ENCODE data around the gene LMNTD2. TPM values are rescaled to one million over a fixed set of nuclear protein-coding genes. Genes with fewer than 3 reads are reported as not detected.
"Not testable (repeated sequence)": the region's sequence is repeated elsewhere in the genome, so short reads cannot be mapped to it uniquely, and the experiment has no call there.

LMNTD2 gene
- total RNA-seq, 1 experiment from 2014 or later, result 4.0 TPM

DNA sequence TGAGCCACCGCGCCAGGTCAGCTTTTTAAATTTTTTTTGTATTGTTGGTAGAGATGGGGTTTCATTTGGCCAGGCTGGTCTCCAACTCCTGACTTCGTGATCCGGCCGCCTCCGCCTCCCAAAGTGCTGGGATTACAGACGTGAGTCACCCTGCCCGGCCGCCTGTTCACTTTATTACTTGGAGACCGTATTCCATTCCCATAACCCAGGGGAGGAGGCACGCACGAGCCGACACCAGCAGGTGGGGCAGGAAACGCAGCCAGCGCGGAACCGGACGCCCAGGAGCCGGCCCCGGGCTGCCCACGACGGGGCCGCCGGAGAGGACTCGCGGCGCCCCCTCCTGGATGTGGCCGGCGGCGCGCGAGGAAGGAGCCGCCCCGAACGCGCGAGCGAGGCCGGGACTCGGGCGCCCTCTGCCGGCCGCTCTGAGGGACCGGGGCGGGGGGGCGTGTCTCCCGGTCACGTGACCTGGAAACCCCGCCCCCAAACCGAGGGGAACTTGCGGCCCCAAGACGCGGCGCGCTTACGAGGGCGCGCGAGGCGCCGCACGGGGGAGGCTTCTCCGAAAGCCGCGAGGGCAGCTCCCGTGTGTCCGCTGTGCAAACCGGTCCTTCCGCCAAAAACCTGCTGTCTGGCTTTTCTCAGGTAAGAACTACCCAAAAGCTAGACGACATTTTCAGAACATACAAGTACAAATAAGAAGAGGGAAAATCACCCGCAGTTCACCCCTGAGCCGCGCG is 41.9 kb downstream of the LMNTD2 start (continued):
- peak; percentile 76; the same call in 1 of the 2 replicates for TF ChIP-seq SMAD3 (CRISPR knock-in tag; IDR thresholded peaks at IDR 0.05; ENCODE audit: borderline replicate concordance)
- TF ChIP-seq PRDM15 (CRISPR knock-in tag; IDR thresholded peaks at IDR 0.05), result no peak
- no peak for TF ChIP-seq NFYB (CRISPR knock-in tag; conservative IDR thresholded peaks at IDR 0.05; ENCODE audit: low read depth)
- TF ChIP-seq NR3C1 (CRISPR knock-in tag; conservative IDR thresholded peaks at IDR 0.05; ENCODE audit: low read depth), result no peak
- TF ChIP-seq, protein P1, sequence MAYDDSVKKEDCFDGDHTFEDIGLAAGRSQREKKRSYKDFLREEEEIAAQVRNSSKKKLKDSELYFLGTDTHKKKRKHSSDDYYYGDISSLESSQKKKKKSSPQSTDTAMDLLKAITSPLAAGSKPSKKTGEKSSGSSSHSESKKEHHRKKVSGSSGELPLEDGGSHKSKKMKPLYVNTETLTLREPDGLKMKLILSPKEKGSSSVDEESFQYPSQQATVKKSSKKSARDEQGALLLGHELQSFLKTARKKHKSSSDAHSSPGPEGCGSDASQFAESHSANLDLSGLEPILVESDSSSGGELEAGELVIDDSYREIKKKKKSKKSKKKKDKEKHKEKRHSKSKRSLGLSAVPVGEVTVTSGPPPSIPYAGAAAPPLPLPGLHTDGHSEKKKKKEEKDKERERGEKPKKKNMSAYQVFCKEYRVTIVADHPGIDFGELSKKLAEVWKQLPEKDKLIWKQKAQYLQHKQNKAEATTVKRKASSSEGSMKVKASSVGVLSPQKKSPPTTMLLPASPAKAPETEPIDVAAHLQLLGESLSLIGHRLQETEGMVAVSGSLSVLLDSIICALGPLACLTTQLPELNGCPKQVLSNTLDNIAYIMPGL (CRISPR knock-in tag; IDR thresholded peaks at IDR 0.05), result peak; percentile 95
- no peak for TF ChIP-seq PRRX2 (CRISPR knock-in tag; IDR thresholded peaks at IDR 0.05)
- TF ChIP-seq CDX4 (CRISPR knock-in tag; IDR thresholded peaks at IDR 0.05; ENCODE audit: borderline replicate concordance), result no peak
- TF ChIP-seq SMAD4 (CRISPR knock-in tag; IDR thresholded peaks at IDR 0.05), result 0 out of 2 replicates have a peak, but pooled peaks have one; percentile 58
- TF ChIP-seq CREM (CRISPR knock-in tag; IDR thresholded peaks at IDR 0.05), result peak; percentile 72; the same call in 1 of the 2 replicates
- no peak for TF ChIP-seq NR1H2 (CRISPR knock-in tag; IDR thresholded peaks at IDR 0.05)
- 0 out of 2 replicates have a peak, but pooled peaks have one; percentile 41 for TF ChIP-seq RELA (CRISPR knock-in tag; IDR thresholded peaks at IDR 0.05; ENCODE audit: borderline replicate concordance)

DNA sequence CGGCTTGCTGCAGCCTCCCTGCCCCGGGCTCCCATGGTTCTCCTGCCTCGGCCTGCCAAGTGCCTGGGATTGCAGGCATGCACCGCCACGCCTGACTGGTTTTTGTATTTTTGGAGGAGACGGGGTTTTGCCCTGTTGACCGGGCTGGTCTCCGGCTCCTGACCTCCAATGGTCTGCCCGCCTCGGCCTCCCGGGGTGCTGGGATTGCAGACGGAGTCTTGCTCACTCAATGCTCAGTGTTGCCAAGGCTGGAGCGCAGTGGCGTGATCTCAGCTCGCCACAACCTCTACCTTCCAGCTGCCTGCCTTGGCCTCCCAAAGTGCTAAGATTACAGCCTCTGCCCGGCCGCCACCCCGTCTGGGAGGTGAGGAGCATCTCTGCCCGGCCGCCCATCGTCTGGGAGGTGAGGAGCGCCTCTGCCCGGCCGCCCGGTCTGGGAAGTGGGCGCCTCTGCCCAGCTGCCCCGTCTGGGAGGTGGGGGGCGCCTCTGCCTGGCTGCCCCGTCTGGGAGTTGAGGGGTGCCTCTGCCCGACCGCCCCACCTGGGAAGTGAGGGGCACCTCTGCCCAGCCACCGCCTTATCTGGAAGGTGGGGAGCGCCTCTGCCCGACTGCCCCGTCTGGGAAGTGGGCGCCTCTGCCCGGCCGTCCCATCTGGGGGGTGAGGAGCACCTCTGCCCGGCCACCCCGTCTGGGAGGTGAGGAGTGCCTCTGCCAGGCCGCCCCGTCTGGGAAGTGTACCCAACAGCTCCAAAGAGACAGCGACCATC is 43.4 kb downstream of the LMNTD2 start:
- CTCF ChIA-PET; H3K4me1 Mint-ChIP-seq; ATAC-seq; H3K27me3 Mint-ChIP-seq (ENCODE audit: low read depth); H3K27ac Mint-ChIP-seq; POLR2A ChIA-PET; H3K4me3 Mint-ChIP-seq; DNase-seq (ENCODE audit: low spot score): not testable (repeated sequence)
- Mint-ChIP-seq H3K9me3 (peaks cover 24% of the 10 kb centered on the region), H3K36me3 (peaks cover 38% of the 10 kb centered on the region)

DNA sequence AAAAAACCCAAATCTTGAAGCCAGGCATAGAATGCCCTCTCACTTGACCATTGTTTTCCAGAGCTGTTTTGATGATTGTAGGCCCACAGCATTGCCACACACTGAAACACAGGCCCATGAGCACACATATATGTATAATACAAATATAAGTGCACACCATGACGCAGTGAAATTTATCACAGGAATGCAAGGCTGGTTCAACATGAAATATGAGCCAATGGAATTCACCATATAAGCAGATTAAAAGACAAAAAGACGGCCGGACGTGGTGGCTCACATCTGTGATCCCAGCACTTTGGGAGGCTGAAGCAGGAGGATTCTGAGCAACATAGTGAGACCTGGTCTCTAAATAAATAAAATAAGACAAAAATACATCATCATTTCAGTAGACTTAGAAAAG is 44.1 kb downstream of the LMNTD2 start:
- H3K9me3 Mint-ChIP-seq, result peaks cover 24% of the 10 kb centered on the region
- H3K36me3 Mint-ChIP-seq, result peaks cover 40% of the 10 kb centered on the region
- DNase-seq (ENCODE audit: low spot score) (no peak), ATAC-seq (no peak)
- TF ChIP-seq E2F1 (CRISPR knock-in tag; IDR thresholded peaks at IDR 0.05) (no peak), GABPB1 (CRISPR knock-in tag; IDR thresholded peaks at IDR 0.05) (no peak)
- H3K27me3 Mint-ChIP-seq (ENCODE audit: low read depth), result peaks cover 7% of the 10 kb centered on the region
- H3K4me3 Mint-ChIP-seq, result no peak overlapping the region
- POLR2A ChIA-PET, result no interaction called here
- H3K27ac Mint-ChIP-seq, result no peak overlapping the region
- CTCF ChIA-PET, result no interaction called here
- H3K4me1 Mint-ChIP-seq, result no peaks in the 10 kb centered on the region; the same call in 1 of the 2 replicates

Data from WTC11 (cell line).